GM21367 (cell line): ENCODE measurements around the gene PLXNA4.

Experiments used
- ATAC-seq: cut with Tn5 transposase; IDR thresholded peaks from one replicate; pipeline ENCODE4 v1.9.1; 2021; ENCODE audit not compliant: unreplicated experiment

The PLXNA4 gene

DNA sequence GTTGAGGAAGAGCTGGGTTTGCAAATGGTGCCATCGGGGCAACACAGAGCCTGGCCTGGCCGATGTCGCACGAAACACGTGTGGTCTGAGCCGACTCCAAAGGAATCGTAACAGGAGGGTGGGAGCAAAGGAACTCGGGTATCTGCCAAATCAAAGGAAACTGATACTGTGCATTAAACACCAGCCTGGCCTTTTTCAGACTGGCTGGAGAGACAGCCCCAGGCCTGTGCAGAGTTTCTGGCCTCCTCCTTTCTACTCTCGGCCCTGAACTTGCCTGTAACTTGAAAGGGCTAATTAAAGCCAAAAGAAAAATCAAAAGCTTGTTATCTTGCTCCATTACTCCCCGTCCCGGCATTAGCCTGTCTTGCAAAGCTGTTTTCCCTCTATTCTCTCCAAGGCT is 71.4 kb downstream of the PLXNA4 start:
- ATAC-seq: no peak

DNA sequence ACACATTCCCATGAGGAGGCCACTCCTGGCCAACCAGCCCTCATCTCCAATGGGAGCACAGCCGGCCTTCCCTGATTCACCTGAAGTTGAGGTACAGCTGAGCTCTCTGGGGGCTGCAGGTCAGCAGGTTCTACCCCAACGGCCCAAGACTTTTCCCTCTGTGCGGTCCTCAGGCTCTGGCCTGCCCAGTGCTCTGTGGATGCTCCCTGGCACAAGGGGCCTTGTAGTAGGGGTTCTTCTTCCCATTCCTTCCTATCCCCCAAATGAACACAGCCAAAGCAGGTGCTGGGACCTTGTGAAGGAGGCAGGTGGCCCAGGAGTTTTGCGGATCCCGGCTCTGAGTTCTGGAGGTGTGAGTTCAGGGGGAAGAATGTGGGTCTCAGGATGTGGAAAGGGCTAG is 72.2 kb downstream of the PLXNA4 start:
- ATAC-seq: no peak

DNA sequence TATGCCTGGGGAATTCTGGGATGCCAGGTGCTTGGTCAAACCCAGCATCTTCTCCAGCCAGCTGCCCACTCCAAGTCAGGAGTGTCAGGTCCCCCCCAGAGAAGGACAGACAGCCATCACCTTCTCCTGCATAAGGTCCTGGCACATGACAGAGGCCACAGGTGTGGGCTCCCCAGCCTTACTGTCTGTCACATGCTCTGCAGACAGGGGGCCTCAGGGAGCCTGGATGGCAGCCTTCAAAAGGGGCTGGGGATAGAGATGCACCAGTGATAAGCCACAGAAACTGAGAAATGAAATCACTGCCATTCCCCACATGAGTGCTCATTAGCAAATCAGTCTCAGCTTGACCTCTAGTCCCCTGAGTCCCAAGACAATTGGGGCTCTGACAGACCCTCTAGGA is 72.9 kb downstream of the PLXNA4 start:
- ATAC-seq: no peak

DNA sequence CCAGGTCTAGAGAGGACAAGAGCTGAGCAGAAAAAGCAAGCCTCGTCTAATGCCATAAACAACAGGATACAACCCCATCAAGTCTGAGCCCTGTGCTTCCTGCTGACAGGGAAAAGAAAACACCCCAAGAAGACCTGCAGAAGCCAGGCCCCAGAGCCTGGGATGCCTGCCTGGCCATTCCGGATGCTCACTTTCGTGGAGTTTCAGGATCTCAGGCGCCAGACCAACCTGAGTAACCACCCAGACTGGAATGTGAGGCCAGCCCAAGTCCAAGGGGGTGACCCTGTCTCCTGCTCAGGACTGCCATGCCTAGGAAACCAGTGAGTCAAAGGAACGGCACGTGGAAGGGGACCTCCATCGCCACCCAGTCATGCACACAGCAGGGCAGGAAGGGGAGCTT is 74.3 kb downstream of the PLXNA4 start:
- ATAC-seq: no peak

DNA sequence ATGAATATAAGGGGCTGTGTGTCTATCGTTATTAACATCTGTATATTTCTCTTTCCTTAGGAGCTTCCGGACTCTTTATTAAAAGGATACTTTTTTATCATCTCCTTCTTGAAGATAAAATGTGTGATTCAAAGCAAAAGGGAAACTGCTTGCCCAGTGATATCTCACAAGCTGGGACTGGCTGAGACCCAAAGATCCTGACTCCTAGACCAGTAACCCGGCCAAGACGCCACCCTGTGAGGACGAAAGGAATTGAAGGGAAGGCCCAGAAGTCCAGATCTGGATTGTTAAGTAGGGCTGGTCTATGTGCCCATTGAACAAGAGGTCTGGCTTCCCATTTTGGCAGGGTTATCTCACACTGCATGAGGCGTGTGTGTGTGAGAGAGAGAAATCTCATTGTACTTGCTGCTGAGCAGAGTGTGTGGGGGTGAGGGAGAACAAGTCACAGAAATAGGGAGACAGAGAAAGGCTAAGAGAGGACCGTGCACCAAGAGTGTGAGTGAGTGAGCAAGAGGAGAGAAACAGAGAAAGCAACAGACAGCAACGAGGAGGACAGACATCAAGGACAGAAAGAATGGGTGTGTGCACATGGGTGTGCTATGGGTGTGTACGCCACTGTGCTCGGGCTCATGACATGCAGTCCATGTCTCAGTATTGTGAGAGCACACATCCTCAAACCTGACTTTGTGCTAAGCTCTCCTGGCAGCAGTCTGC is 75.4 kb downstream of the PLXNA4 start:
- no peak for ATAC-seq

DNA sequence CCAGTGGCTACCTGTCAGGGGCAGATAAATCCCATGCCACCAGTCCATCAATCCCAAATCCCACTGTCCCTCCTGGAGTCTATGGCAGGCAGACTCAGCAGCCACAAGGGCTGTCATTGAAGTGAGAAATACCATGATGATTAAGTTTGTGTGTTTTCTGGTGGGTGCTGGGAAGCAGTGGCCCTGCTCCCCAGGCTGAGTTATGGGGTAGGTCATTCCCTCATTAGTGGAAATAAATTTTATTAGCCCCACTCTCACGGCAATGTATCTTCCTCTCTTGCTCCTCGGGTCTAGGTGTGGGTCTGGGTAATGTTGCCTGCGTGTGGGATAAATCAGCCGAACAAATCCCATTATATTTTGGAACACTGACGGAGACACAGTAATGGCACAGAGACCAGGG is 76.8 kb downstream of the PLXNA4 start:
- ATAC-seq: no peak

DNA sequence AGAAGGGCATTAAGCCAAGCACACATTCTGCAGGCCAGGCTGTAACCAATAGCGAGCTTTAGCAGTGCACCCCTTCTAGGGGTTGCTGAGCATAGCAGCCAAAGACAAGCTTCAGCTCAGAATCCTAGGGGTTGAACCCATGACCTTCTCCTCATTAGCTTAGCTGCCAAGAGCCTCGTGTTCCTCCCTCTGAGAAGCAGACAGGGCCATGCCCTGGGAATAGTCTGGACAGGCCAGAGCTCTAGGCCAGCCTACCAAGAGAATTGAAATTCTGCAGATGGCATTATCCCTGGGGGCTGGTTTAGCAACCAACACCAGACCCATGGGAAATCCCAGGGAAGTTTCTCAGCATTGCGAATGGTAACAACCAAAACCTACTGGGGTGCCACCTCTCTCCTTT is 77.2 kb downstream of the PLXNA4 start:
- no peak for ATAC-seq

DNA sequence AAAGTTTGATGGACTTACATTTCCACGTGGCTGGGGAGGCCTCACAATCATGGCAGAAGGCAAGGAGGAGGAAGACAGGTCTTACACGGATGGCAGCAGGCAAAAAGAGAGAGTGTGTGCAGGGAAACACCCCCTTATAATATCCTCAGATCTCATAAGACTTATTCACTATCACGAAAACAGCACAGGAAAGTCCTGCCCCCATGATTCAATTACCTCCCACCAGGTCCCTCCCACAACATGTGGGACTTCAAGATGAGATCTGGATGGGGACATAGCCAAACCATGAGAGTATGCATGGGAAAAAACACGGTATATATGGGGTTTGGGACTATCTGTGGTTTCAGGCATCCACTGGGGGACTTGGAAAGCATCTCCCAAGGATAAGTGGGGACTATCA is 78.0 kb downstream of the PLXNA4 start:
- ATAC-seq: no peak

DNA sequence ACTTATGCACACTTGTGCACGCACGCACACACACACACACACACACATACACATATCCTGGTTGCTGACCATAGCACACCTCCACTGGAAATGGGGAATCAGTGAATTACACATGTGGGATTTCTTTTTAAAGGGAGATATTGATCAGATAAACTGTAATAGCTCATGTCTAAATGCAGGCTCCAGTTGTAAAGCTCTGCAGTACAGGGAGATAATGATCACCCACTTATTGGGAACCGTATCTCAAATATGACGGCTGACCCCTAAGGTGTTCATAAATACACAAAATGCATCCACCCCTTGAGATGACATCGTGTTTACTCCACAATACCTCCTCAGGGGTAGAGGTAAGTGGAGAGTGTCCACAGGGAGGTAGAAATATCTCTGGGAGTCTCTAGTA is 79.2 kb downstream of the PLXNA4 start:
- no peak for ATAC-seq

DNA sequence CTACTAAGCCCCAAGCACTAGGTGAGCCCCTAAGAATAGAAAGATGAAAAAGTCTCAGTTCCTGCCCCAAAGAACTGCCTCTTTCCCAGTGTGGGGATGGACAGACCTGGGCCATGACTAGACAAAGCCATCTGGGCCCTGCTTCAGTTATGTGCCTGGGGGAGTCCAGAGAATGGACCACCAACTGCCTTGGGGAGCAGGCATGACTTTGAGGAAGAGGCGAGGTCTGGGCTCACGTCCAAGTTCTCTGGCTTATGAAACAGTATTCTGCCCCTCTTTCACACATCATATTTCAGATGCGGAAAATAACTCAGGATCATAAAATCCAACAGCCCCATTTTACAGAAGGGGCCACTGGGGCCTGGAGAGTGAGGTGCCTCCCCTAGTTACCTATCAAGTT is 80.3 kb downstream of the PLXNA4 start:
- no peak for ATAC-seq

DNA sequence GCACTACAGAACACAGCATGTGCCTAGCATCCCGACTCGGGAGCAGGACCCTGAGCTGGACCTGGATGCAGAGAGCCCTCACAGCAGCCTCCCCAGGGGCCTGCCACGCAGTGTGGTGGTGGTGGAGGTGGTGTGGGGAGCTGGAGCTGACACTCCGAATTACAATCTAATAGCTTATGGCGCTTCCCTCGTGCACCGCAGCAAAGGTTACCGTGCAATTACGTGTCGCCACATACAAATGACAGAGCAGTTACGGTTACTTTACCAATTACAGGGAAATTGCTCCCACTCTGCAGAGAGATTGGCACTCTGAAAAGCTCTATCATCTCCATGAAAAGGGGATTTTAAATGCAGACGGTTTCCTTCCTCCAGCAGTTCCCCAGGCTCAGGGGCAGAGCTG is 81.8 kb downstream of the PLXNA4 start:
- no peak for ATAC-seq

DNA sequence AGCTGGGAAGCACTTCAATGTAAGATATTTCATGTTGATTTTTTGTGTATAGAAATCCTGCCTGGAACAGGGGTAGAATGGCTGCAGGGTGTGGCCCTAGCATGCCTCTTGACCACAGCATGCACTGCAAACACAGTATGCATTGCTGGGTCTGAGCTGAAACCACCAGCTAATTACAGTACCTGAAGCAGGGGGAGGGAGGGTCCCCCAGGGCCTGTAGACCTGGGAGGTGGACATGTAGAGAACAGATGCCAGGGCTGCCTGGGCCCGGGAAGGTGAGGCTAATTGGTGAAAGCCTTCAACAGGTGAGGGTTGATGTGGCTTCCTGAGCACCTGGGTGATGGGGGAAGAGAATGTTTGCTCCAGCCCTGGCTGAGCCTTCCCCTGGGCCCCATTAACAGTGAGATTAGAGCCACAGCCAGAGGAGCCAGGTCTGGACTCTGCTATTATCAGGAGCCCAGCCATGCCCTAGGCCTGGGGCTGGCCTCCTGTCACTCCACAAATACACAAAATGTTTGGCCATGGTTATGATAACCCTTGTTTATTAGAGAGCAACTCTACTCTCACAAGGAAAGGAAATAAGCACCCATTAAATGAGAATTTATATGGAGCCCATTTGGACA is 83.3 kb downstream of the PLXNA4 start:
- no peak for ATAC-seq

DNA sequence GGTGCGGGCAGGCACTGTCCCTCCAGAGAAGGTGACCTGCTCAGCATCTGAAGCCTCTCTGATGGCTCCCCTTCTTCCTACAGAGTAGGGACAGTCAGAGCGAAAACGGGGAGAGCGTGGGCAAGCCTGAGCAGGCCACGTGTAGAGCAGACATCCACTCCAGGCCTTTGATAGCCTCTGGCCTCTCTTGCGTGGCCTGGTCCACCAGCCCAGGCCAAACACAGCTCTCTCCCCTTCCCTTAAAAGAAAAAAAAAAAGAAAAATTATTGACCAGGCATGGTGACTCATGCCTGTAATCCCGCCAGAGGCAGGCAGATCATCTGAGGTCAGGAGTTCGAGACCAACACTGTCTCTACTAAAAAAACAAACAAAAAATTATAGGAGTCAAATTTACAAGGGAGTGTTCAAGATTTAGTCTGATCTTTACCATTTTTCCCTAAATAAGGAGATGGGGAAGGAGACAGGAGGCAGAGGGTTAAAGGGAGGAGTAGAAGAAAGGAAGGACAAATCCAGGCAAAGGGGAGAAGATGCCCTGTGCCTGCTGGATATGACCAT is 84.8 kb downstream of the PLXNA4 start:
- ATAC-seq: no peak

DNA sequence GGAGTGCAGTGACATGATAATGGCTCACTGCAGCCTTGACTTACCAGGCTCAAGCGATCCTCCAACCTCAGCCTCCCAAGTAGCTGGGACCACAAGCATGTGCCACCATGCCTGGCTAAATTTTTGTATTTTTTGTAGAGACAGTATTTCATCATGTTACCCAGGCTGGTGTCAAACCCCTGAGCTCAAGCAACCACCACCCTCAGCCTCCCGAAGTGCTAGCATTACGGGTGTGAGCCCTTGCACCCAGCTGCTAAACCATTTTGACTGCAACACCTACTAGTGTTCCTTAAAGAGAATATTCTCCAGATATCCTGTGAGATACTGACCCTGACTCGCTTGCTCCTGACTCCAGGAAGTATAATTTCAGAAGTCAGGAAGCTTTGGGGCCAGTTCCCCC is 85.8 kb downstream of the PLXNA4 start:
- ATAC-seq: no peak

DNA sequence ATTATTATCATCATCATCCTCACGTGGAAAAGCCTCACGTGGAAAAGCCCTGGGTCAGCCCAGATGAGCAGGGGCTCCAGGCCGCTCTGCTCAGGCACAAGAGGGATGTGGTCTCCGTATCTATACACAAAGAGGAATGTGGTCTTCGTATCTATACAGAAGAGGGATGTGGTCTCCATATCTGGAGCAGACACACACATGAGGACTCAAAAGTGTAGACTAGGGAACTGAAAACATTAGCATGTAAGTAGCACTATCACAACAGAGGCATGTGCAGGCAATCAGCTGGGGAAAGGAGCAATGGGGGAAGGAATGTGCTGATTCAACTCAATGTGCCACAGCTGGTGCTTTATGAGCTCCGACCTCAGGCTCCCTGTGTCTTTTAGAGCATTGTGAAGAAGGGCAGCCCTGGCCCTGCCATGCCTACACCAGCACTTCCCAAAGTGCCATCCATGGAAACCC is 86.5 kb downstream of the PLXNA4 start:
- ATAC-seq: no peak

DNA sequence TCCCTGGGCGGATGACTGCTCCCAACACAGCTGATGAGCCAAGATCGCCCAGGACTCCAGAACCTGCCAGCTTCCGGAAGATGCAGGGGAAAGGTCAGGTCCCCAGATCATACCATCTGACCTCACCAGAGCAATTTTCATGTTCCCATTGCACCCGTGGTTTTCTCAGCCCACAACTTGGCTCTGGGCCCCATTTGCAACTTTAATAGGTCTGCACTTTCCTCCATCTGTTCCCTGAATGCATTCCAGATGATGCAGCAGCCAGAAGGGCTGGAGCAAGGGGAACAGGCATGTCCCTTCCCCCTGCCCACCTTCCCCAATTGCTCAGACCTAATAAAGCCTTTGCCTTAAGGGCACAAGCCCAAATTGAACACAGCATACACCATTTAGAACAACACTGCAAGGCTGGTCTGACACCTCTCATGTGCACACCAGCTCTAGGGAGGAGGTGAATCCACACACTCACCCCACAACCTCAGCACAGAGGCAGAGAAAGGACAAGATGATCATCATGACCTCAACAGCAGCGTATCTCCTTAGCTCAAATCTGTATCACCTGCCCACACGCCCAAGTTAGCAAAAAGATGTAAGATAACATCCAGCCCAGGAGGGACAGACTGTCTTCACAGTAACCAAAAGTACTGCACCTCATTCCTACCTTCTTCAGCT is 87.5 kb downstream of the PLXNA4 start:
- no peak for ATAC-seq

DNA sequence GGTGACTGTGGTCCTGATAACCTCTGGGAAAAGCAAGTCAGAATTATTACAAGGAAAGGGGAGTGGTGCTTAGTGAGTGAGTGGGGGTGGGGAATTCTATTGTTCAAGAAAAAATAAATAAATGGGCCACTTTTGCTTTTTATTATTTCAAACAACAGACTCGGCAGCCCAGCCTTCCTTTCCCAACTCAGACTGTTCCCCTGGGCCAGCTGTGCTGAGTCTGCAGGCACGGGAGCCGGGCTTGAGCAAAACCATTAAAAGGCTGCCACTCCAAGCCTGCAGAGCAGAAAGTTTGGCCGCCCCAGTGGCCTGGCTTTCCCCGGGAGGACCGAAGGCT is 90.0 kb downstream of the PLXNA4 start:
- ATAC-seq: no peak

DNA sequence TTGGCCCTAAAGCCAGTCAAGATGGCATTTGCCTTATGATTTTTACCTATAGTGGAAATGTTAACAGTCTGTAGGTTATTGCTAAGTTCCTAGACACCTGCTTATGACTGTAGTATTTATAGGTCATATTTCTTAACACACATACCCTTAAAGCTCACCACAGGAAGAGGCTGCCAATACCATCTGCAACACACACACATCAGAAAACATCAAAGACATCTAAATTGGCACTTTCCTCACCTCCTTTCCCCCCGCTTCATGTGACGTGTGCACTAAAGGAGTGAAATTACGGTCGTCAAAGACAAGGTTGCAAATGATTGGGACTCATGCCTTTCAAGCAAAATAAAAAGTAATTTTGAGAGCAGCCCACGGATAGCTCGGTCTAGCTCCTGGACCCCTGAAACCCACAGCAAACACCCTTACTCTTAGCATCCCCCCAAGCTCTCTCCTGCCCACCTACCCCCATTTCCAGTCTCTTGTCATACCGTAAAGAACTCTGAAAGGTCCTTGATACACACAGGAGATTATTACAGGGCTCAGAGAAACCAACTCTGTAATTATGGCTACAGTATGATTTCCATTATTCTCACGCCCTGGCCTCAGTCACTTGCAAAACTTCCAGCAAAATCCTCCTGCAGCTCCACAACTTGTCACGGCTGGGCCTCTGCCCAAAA is 90.5 kb downstream of the PLXNA4 start:
- no peak for ATAC-seq

DNA sequence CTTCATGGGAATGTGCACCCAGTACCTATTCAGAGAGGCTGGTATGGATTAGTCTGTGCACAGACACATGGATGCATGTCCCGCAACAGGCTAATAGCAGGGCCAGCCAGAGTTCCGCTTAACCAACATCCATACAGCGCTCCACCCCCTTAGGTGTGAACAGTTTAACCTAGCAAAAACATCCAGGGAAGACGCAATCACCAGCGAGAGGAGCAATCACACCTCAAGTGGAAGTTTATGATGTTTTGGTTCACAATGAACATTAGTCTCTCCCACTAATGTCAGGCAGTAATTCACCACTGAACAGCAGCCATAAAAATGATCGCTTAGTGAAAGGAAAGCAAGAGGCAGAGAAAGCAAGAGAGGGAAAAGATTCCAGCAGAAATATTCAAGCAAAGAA is 91.1 kb downstream of the PLXNA4 start:
- ATAC-seq: no peak

DNA sequence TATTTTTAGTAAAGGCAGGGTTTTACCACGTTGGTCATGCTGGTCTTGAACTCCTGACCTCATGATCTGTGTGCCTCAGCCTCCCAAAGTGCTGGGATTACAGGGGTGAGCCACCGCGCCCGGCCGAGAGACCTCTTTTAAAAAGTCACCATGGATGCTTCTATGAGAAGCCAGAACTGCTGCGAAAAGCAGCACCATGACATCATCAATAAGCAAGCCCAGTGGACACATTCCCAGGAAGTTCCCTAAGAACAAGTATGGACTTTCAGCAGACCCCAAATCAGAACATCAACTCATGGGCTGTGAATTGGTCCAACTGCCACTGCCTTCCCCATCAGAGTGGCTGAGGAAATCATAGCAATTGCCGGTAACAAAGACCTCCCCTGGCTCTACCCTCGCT is 93.4 kb downstream of the PLXNA4 start:
- ATAC-seq: no peak

DNA sequence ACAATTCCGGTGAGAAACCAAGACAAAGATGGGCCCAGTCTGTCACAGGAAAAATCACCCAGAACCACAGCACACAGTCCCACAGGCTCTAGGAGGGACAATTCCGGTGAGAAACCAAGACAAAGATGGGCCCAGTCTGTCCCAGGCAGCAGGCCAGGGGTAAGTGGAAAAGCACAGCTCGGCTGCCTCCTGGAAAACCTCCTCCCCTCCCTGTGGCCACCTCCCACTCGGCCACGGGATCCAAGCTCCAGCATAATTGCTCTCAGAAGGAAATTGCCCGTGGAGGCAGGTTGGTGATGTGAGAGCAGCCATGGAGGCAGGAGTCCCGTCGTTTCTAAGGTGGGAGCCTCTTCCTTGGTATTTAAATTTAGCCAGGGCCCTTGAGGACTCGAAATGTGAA is 95.7 kb downstream of the PLXNA4 start:
- ATAC-seq: no peak

DNA sequence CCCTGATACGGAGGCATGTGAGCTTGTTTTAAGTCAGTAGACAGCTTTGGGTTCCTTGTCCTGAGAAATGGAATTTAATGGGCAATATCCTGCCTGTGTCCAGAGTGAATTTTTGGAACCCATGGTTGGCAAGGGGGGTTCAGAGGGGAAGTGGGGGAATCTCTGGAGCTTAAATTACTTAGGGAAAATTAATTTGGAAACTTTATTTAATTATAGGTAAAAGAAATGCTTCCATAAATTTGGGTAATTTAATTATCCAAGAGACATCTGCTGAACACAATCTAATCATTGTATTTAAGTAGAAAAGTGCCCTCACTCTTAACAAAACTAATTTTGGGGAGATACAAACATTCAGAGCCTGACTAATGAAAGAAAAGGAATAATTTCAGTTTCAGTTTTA is 99.7 kb downstream of the PLXNA4 start:
- no peak for ATAC-seq
